Mesothelial cell of epicardium (in vitro differentiated cells): Measurements from ENCODE around the gene ALG9. TPM values are rescaled to one million over a fixed set of nuclear protein-coding genes. Genes with fewer than 3 reads are reported as not detected.

ENCODE experiments used
- DNase-seq, 2 experiments: peaks; one replicate each; pipeline ENCODE4 v3.0.0; 2021; ENCODE audit warnings: low spot score in 2 of 2; ENCODE audit not compliant: unreplicated experiment in 2 of 2
- H3K27ac Mint-ChIP-seq: 2 replicates; pipeline ENCODE4 v1.8.0; 2021; ENCODE audit warnings: mixed read lengths
- H3K27me3 Mint-ChIP-seq: 2 replicates; pipeline ENCODE4 v1.8.0; 2021; ENCODE audit warnings: low read depth, mixed read lengths
- H3K36me3 Mint-ChIP-seq: 2 replicates; pipeline ENCODE4 v1.8.0; 2021; ENCODE audit warnings: mixed read lengths
- H3K4me1 Mint-ChIP-seq: 2 replicates; pipeline ENCODE4 v1.8.0; 2021; ENCODE audit warnings: mixed read lengths
- H3K4me3 Mint-ChIP-seq: 2 replicates; pipeline ENCODE4 v1.8.0; 2021; ENCODE audit warnings: mild to moderate bottlenecking, moderate library complexity, mixed read lengths
- H3K9me3 Mint-ChIP-seq: 2 replicates; pipeline ENCODE4 v1.8.0; 2021; ENCODE audit warnings: mixed read lengths
- CTCF ChIP-seq: fragments of 200-600 bp; sonication (generic); IDR thresholded peaks from one replicate; pipeline ENCODE4 v1.5.0; 2021; ENCODE audit warnings: antibody characterized with exemption; ENCODE audit not compliant: unreplicated experiment
- total RNA-seq: library from RNA; stranded (reverse); gene quantifications from 3 replicates; pipeline ENCODE4 v1.2.1, GENCODE V29; 2021

The ALG9 gene
- total RNA-seq, 1 donor from 2014 or later, result 50.6 TPM

DNA sequence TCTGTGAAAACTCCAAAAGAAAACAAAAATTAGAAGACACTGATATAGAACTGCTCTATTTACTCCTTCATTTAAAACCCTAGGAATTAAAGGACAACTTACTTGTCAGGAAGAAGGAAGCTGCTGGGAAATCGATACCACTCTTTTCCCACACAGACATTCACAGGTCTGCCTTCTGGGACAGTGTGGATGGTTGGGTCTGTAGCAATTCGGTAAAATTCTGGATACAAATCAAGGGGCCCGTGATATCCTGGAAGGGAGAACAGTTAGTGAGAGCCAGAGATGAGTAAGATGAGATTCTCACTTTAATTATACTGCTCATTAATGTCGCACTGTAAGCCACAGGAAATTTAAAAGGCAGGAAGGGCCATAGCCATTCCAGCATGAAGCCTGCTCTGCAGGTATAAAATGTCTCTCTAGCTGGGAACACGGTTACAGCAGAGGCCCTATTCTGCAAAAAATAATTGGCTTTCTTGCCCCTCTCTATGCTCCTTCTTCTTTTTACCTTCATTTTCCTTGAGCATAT, 34.0 kb downstream of the ALG9 start:
- Mint-ChIP-seq H3K4me1 (peaks cover 5% of the 10 kb centered on the region), H3K4me3 (no peak overlapping the region), H3K36me3 (peaks cover 12% of the 10 kb centered on the region), H3K27me3 (no peaks in the 10 kb centered on the region), H3K9me3 (no peaks in the 10 kb centered on the region), H3K27ac (no peak overlapping the region)
- no peak for TF ChIP-seq CTCF
- no peak for DNase-seq

DNA sequence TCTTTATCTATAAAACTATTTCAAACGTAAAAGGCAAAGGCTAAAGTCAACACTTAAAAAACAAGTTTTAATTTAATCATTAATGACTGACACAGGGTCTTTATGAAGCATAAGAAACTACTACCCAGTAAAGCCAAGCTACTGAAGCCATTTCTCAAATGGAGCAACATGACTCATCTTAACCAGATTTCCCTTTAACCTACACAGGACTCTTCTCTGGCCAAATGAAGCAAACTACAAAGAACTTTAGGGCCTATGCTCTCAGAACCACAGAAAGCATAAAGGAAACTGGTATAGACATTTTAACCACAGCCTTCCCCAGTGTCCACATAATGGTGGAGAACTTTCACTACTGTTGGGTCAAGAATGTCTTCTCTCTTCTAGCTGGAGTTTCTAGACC, 34.7 kb downstream of the ALG9 start:
- Mint-ChIP-seq H3K27ac (no peak overlapping the region), H3K9me3 (no peaks in the 10 kb centered on the region), H3K27me3 (no peaks in the 10 kb centered on the region), H3K4me1 (peaks cover 5% of the 10 kb centered on the region), H3K36me3 (peaks cover 12% of the 10 kb centered on the region), H3K4me3 (no peak overlapping the region)
- no peak for TF ChIP-seq CTCF
- DNase-seq, result no peak

DNA sequence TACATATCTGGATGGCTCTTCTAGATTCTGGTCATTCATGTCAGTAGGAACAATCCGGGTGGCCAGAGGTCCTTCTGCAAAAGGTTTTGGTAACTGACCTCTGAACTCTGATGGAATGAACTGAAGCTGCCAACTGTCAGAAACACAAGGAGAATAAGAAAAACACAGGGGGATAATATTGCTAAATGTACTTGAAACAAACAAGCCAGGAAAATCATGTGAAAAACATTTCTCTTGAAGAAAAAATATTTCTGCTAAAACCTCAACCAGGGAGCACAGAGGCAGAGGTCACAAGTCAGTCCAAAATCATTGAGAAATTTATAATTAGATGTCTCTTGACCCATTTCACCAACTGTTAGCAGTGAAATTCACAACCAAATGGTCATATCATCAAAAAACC, 35.2 kb downstream of the ALG9 start:
- no peak overlapping the region for H3K4me3 Mint-ChIP-seq
- H3K9me3 Mint-ChIP-seq, result no peaks in the 10 kb centered on the region

GRCh38 chr11:111835665-111836064, 35.7 kb downstream of the ALG9 start:
- Mint-ChIP-seq H3K4me1 (no peaks in the 10 kb centered on the region), H3K4me3 (no peak overlapping the region), H3K27ac (no peak overlapping the region), H3K9me3 (no peaks in the 10 kb centered on the region), H3K27me3 (no peaks in the 10 kb centered on the region), H3K36me3 (peaks cover 15% of the 10 kb centered on the region)
- TF ChIP-seq CTCF, result no peak
- no peak for DNase-seq

More for the DNA sequence above, 35.2 kb downstream of the ALG9 start:
- DNase-seq, result no peak
- H3K27ac Mint-ChIP-seq, result no peak overlapping the region
- no peaks in the 10 kb centered on the region for H3K27me3 Mint-ChIP-seq
- H3K36me3 Mint-ChIP-seq, result peaks cover 15% of the 10 kb centered on the region
- H3K4me1 Mint-ChIP-seq, result peaks cover 2% of the 10 kb centered on the region
- no peak for TF ChIP-seq CTCF

GRCh38 chr11:111834432-111835163, 36.8 kb downstream of the ALG9 start:
- no peaks in the 10 kb centered on the region for H3K27me3 Mint-ChIP-seq
- no peaks in the 10 kb centered on the region for H3K9me3 Mint-ChIP-seq
- H3K4me3 Mint-ChIP-seq, result no peak overlapping the region
- H3K36me3 Mint-ChIP-seq, result peaks cover 17% of the 10 kb centered on the region
- H3K4me1 Mint-ChIP-seq, result no peaks in the 10 kb centered on the region
- TF ChIP-seq CTCF, result no peak
- no peak overlapping the region for H3K27ac Mint-ChIP-seq
- DNase-seq, result no peak
